Cardiac fibroblast (primary cell): ENCODE data around the gene AFF3.
A peak's percentile ranks its signal among the peaks of the same experiment; 100 is the strongest.
"Not testable (repeated sequence)": the region's sequence is repeated elsewhere in the genome, so short reads cannot be mapped to it uniquely, and the experiment has no call there.

ENCODE experiments used
- DNase-seq, 2 donors: peaks; one replicate each; pipeline versions ENCODE4 v3.0.0 to v3.0.0-alpha.2; 2010; ENCODE audit warnings: low read depth in 2 of 2
- H3K4me3 ChIP-seq, 2 donors: replicated peaks in 1 of 2; 1 replicate in 1 of 2; 2 replicates in 1 of 2; pipeline ENCODE4 v1.5.1; 2011; ENCODE audit warnings: low read depth in 2 of 2, low read length in 2 of 2, mild to moderate bottlenecking in 2 of 2, moderate library complexity in 1 of 2
- TF ChIP-seq, protein P1 (sequence below): IDR thresholded peaks from one replicate; pipeline ENCODE4 v1.5.1; 2011; ENCODE audit warnings: low read depth, mild to moderate bottlenecking, low read length, inconsistent platforms

The AFF3 gene

DNA sequence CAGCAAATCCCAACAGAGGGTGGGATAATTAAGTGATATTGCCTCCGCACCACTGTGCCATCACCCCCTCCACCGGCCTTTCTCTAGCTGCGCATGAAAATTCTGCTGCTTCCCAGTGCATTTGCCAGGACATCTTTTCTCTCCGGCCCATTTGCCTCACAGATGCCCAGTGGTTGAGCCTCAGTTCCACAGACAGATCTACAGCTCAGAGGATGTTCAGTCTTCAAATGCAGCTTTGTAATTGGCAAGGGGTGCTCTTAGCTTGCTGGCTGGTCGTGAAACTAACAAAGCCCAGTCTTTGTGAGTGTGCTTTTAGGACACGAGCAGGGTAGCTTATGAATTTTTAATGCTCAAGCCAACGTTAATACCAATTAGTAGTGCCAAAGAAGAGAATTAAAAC lies 399.2 kb downstream of the AFF3 start:
- TF ChIP-seq, protein P1, sequence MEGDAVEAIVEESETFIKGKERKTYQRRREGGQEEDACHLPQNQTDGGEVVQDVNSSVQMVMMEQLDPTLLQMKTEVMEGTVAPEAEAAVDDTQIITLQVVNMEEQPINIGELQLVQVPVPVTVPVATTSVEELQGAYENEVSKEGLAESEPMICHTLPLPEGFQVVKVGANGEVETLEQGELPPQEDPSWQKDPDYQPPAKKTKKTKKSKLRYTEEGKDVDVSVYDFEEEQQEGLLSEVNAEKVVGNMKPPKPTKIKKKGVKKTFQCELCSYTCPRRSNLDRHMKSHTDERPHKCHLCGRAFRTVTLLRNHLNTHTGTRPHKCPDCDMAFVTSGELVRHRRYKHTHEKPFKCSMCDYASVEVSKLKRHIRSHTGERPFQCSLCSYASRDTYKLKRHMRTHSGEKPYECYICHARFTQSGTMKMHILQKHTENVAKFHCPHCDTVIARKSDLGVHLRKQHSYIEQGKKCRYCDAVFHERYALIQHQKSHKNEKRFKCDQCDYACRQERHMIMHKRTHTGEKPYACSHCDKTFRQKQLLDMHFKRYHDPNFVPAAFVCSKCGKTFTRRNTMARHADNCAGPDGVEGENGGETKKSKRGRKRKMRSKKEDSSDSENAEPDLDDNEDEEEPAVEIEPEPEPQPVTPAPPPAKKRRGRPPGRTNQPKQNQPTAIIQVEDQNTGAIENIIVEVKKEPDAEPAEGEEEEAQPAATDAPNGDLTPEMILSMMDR, result no peak
- DNase-seq, result no peak
- H3K4me3 ChIP-seq, result no peak overlapping the region

DNA sequence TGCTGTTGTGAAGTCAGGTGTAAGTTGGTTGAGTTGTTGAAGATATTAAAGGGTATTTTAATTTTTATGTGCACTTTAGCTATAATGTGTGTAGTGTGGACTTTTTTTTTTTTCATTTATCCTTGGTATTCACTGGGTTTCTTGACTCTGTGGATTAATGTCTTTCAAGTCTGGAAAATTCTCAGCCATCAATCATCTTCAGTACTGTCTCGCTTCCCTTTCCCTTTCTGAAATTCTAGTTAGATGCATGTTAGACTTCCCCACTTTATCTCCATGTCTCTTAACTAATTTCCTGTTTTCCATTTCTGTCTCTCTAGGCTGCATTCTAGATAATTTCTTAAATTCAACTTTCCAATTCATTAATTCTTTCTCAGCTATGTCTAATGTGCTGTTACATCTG lies 404.9 kb downstream of the AFF3 start:
- H3K4me3 ChIP-seq, result no peak overlapping the region
- TF ChIP-seq, protein P1, result no peak
- no peak for DNase-seq

DNA sequence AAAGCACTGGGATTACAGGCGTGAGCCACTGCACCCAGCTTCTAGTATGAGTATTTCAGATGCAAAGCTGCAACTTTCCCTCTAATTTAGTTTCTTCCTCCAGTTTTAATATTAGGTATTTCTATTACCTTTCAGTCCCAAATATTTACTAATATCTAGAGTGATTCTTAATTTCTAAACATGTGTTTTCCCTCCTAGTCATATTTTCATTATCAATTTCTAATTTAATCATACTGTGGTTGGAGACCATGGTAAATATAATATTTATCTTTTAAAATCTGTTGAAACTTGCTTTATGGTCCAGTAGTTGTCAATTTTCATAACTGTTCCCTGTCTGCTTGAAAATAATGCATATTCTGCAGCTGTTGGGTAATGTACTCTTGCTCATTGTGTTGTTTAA lies 406.6 kb downstream of the AFF3 start:
- TF ChIP-seq, protein P1, result no peak
- DNase-seq, result no peak
- H3K4me3 ChIP-seq, result no peak overlapping the region

DNA sequence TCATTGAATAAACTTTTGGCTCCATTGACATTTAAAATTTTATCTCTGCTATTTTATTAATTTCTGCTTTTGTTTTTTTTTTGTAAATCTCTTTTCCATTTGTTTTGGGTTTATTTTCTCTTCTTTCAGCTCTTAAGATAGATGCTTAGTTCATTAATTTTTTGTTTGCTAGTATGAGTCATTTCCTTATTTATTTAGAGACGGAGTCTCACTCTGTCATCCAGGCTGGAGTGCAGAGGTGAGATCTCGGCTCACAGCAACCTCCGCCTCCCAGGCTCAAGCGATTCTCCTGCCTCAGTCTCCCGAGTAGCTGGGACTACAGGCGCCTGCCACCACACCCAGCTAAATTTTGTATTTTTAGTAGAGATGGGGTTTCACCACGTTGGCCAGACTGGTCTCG lies 407.1 kb downstream of the AFF3 start:
- H3K4me3 ChIP-seq, DNase-seq: not testable (repeated sequence)

DNA sequence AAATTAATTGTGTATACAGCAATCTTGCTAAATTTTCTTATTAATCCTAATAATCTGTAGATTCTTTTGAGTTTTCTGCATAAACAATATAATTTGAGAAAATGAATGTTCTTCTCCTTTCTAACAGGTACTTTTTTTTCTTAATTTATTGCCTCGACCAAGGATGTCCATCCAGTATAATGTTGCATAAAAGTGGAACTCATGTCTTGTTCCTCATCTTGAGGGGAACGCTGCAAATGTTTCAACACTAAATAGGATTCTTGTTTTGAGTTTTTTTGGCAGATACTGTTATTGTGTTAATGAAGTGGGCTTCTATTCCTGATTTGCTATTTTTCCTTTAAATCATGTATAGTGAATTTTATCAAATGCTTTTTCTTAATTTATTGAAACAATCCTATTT lies 408.2 kb downstream of the AFF3 start:
- H3K4me3 ChIP-seq, result no peak overlapping the region
- TF ChIP-seq, protein P1, result no peak
- DNase-seq, result no peak

DNA sequence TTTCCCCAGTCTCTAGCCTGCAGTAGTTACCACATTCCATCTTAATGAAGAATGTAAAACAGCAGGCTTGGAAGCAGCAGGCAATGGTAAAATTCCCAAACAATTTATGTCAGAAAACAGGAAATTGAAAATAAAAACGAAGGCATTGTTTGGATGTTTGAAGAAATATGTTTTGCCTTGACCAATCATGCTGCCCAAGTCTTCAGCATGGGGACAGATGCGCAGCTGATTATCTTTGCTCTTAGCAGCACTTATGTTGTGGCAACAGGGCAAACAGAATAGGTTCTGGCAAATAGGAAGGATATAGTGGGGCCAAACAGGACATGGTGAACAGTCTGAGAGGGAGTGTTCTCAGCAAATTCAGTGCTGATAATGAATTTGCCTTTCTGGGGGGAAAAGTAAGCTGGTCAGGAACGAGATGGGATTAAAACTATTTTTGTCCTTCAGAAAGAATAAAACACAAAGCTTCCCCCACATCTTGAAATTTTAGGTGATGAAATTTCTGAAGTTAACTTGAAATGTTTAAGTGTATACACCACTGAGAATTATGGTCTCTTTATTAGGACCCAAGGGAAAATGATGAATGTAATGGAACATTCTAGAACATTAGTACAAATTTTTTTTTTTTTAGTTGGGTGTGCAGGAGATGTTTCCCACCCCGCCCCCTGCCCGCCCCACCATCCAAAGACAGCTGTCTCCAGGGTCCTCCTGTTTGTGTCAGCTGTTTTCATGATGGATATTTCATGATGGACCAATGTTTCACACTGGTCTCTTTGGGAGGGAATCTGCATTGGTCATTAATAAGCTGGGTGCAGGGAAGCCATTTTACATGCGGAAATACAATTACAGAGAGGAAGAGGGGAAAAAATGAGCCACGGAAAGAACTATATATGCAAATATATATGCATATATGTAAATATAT lies 413.0 kb downstream of the AFF3 start:
- TF ChIP-seq, protein P1, result no peak
- H3K4me3 ChIP-seq, result no peak overlapping the region
- peak; percentile 14 to 23 for DNase-seq

DNA sequence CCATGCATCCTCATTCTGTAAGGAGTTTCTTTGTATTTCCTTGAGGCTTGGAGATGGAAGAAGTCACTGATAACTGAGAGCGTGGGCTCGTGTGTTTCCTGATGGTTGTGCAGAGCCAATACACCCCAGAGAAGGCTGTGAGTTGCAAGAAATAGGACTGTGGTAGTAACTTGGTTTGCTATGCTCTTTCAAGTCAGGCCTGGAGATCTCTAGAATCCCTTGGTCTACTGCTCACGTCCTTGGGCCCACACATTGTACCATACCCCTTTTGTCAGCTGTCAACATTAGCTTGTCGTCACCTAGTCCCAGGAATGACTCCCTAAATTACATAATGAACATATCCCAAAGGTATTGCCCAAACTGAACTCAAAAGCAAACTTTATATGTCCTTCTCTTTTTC lies 414.2 kb downstream of the AFF3 start:
- DNase-seq, result no peak
- H3K4me3 ChIP-seq, result no peak overlapping the region
- TF ChIP-seq, protein P1, result no peak
